Keratinocyte (primary cell): Measurements from ENCODE around the gene EPB41L2.

Source experiments
- CTCF ChIP-seq, 3 experiments: IDR thresholded peaks in 1 of 3; conservative IDR thresholded peaks in 1 of 3; optimal IDR thresholded peaks in 1 of 3; 2 replicates in 2 of 3; 3 replicates in 1 of 3; pipeline versions ENCODE3 to v1.5.1; 2011; ENCODE audit warnings: low read length in 3 of 3, mild to moderate bottlenecking in 3 of 3, moderate library complexity in 2 of 3, control low read depth in 1 of 3, inconsistent platforms in 1 of 3; ENCODE audit not compliant: insufficient read depth in 2 of 3; ENCODE audit errors: extremely low read depth in 1 of 3
- EZH2 ChIP-seq: IDR thresholded peaks from one replicate; pipeline ENCODE4 v1.6.1; 2012; ENCODE audit warnings: inconsistent platforms, mild to moderate bottlenecking, low read length, moderate library complexity

GRCh38 chr6:130903602-130904001, 159.4 kb downstream of the EPB41L2 start:
- TF ChIP-seq CTCF (optimal IDR thresholded peaks at IDR 0.05 in 1 of 3, IDR thresholded peaks at IDR 0.05 in 1 of 3, conservative IDR thresholded peaks at IDR 0.05 in 1 of 3; ENCODE audit: extremely low read depth in 1 of 3, insufficient read depth in 2 of 3, low read length in 3 of 3) = no peak
- no peak for TF ChIP-seq EZH2
